ENCODE results near the gene DOCK2. TPM values are rescaled to one million over a fixed set of nuclear protein-coding genes. Genes with fewer than 3 reads are reported as not detected.

DOCK2 gene
- total and polyA plus RNA-seq, 2 of the 8 experiments (the other 6 are each of a cell fraction or from before 2014, with no cell fraction given), result 3.9 to 5.7 TPM

DNA sequence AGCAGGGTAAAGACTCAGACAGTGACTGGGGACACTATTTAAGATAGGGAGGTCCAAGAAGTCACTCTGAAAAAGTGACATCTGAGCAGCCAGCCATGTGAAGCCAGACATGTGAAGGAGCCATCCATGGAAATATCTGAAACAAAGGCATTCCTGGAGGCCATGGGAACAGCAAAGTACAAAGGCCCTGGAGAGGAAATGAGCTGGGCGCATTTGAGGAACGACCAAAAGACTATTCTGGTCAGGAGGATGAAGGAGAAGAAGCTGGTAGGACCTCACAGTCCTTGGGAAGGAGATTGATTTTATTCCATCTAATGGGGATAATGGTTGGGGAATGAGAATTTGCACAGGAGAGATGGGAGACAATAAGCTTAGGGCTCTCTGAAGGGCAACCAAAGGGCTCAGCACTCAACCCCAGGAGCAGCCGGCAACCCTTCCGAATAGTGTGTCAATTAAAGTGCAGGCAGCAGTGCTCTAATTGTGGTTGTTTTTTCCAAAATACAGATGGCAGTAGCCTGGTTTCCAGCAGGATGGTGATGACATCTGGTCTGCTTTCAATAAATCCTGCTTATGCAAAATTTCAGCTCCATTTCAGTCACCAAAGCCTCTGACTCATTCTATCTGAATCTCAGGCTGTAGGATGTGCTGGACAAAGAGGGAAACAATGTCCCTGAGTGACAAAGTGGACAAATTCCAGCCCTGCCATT lies 495.3 kb downstream of the DOCK2 start (continued):
- TF ChIP-seq, protein P1, sequence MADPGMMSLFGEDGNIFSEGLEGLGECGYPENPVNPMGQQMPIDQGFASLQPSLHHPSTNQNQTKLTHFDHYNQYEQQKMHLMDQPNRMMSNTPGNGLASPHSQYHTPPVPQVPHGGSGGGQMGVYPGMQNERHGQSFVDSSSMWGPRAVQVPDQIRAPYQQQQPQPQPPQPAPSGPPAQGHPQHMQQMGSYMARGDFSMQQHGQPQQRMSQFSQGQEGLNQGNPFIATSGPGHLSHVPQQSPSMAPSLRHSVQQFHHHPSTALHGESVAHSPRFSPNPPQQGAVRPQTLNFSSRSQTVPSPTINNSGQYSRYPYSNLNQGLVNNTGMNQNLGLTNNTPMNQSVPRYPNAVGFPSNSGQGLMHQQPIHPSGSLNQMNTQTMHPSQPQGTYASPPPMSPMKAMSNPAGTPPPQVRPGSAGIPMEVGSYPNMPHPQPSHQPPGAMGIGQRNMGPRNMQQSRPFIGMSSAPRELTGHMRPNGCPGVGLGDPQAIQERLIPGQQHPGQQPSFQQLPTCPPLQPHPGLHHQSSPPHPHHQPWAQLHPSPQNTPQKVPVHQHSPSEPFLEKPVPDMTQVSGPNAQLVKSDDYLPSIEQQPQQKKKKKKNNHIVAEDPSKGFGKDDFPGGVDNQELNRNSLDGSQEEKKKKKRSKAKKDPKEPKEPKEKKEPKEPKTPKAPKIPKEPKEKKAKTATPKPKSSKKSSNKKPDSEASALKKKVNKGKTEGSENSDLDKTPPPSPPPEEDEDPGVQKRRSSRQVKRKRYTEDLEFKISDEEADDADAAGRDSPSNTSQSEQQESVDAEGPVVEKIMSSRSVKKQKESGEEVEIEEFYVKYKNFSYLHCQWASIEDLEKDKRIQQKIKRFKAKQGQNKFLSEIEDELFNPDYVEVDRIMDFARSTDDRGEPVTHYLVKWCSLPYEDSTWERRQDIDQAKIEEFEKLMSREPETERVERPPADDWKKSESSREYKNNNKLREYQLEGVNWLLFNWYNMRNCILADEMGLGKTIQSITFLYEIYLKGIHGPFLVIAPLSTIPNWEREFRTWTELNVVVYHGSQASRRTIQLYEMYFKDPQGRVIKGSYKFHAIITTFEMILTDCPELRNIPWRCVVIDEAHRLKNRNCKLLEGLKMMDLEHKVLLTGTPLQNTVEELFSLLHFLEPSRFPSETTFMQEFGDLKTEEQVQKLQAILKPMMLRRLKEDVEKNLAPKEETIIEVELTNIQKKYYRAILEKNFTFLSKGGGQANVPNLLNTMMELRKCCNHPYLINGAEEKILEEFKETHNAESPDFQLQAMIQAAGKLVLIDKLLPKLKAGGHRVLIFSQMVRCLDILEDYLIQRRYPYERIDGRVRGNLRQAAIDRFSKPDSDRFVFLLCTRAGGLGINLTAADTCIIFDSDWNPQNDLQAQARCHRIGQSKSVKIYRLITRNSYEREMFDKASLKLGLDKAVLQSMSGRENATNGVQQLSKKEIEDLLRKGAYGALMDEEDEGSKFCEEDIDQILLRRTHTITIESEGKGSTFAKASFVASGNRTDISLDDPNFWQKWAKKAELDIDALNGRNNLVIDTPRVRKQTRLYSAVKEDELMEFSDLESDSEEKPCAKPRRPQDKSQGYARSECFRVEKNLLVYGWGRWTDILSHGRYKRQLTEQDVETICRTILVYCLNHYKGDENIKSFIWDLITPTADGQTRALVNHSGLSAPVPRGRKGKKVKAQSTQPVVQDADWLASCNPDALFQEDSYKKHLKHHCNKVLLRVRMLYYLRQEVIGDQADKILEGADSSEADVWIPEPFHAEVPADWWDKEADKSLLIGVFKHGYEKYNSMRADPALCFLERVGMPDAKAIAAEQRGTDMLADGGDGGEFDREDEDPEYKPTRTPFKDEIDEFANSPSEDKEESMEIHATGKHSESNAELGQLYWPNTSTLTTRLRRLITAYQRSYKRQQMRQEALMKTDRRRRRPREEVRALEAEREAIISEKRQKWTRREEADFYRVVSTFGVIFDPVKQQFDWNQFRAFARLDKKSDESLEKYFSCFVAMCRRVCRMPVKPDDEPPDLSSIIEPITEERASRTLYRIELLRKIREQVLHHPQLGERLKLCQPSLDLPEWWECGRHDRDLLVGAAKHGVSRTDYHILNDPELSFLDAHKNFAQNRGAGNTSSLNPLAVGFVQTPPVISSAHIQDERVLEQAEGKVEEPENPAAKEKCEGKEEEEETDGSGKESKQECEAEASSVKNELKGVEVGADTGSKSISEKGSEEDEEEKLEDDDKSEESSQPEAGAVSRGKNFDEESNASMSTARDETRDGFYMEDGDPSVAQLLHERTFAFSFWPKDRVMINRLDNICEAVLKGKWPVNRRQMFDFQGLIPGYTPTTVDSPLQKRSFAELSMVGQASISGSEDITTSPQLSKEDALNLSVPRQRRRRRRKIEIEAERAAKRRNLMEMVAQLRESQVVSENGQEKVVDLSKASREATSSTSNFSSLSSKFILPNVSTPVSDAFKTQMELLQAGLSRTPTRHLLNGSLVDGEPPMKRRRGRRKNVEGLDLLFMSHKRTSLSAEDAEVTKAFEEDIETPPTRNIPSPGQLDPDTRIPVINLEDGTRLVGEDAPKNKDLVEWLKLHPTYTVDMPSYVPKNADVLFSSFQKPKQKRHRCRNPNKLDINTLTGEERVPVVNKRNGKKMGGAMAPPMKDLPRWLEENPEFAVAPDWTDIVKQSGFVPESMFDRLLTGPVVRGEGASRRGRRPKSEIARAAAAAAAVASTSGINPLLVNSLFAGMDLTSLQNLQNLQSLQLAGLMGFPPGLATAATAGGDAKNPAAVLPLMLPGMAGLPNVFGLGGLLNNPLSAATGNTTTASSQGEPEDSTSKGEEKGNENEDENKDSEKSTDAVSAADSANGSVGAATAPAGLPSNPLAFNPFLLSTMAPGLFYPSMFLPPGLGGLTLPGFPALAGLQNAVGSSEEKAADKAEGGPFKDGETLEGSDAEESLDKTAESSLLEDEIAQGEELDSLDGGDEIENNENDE (IDR thresholded peaks at IDR 0.05; ENCODE audit: insufficient replicate concordance, low read length), result no peak
- TF ChIP-seq, protein P2, sequence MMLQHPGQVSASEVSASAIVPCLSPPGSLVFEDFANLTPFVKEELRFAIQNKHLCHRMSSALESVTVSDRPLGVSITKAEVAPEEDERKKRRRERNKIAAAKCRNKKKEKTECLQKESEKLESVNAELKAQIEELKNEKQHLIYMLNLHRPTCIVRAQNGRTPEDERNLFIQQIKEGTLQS (IDR thresholded peaks at IDR 0.05; ENCODE audit: insufficient read depth, low read depth, low read length), result no peak
- TF ChIP-seq, protein P3, sequence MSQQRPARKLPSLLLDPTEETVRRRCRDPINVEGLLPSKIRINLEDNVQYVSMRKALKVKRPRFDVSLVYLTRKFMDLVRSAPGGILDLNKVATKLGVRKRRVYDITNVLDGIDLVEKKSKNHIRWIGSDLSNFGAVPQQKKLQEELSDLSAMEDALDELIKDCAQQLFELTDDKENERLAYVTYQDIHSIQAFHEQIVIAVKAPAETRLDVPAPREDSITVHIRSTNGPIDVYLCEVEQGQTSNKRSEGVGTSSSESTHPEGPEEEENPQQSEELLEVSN (IDR thresholded peaks at IDR 0.05), result no peak
- TF ChIP-seq JUND (IDR thresholded peaks at IDR 0.05; ENCODE audit: low read length) (no peak), HDAC6 (IDR thresholded peaks at IDR 0.05; ENCODE audit: low read depth, low read length) (no peak), EGR1 (IDR thresholded peaks at IDR 0.05; ENCODE audit: borderline replicate concordance, low read depth, low read length) (no peak), TAF7 (optimal IDR thresholded peaks at IDR 0.05; ENCODE audit: borderline replicate concordance, low read depth, low read length) (no peak), RXRA (IDR thresholded peaks at IDR 0.05; ENCODE audit: insufficient read depth, low read depth, low read length) (no peak), ASH2L (IDR thresholded peaks at IDR 0.05; ENCODE audit: low read length) (no peak)
